OCI-LY1 (cell line): ENCODE results near the gene SLC39A13.

Experiments
- CTCF ChIP-seq: fragments of 200-600 bp; sonication (generic), shearing (Covaris generic); IDR thresholded peaks from 2 replicates; pipeline ENCODE4 v1.5.1; 2017; ENCODE audit warnings: mild to moderate bottlenecking, antibody characterized with exemption, low read length, moderate library complexity, mixed read lengths
- EZH2 ChIP-seq: fragments of 200-600 bp; sonication (generic), shearing (Covaris generic); IDR thresholded peaks from 2 replicates; pipeline ENCODE4 v1.8.0; 2017; ENCODE audit warnings: borderline replicate concordance, mixed run types, mild to moderate bottlenecking, antibody characterized with exemption, low read length, moderate library complexity, mixed read lengths

- TF ChIP-seq CTCF (no peak), EZH2 (no peak)
Measured at GRCh38 chr11:47410370-47411264, 2.2 kb downstream of the SLC39A13 start.
